Ovary (tissue), 9 donors: ENCODE measurements around the gene KRT4. TPM values are rescaled to one million over a fixed set of nuclear protein-coding genes. Genes with fewer than 3 reads are reported as not detected.

Source experiments
- DNase-seq, 5 donors: peaks; one replicate each; pipeline ENCODE4 v3.0.0-alpha.2; 2019 to 2020
- H3K27ac ChIP-seq, 2 donors: fragments of 200-600 bp; one replicate each; pipeline versions ENCODE4 v1.5.1 to v1.8.0; 2019 to 2022
- H3K27me3 ChIP-seq: fragments of 200-600 bp; one replicate; pipeline ENCODE4 v1.8.0; 2022
- H3K36me3 ChIP-seq: fragments of 200-600 bp; sonication (generic); one replicate; pipeline ENCODE4 v1.5.1; 2019
- H3K4me1 ChIP-seq: one replicate; pipeline ENCODE4 v1.8.1; 2013; ENCODE audit warnings: mild to moderate bottlenecking, moderate library complexity; ENCODE audit not compliant: insufficient read depth
- H3K4me3 ChIP-seq: fragments of 200-600 bp; sonication (generic); one replicate; pipeline ENCODE4 v1.5.1; 2017
- H3K9me3 ChIP-seq, 2 donors: fragments of 200-600 bp in 1 of 2; sonication (generic) in 1 of 2; one replicate each; pipeline versions ENCODE4 v1.5.1 to v1.8.1; 2013 to 2019; ENCODE audit warnings: mild to moderate bottlenecking in 1 of 2, moderate library complexity in 1 of 2
- CTCF ChIP-seq, 3 donors: fragments of 450-650 bp in 2 of 3; fragments of 200-600 bp in 1 of 3; IDR thresholded peaks; one replicate each; pipeline versions ENCODE4 v1.5.1 to v1.8.0; 2016 to 2022; ENCODE audit warnings: antibody characterized with exemption in 3 of 3, mild to moderate bottlenecking in 1 of 3
- EP300 ChIP-seq: sonication (generic); formaldehyde crosslinking; IDR thresholded peaks from one replicate; pipeline ENCODE4 v1.6.1; 2017; ENCODE audit warnings: antibody characterized with exemption
- POLR2A ChIP-seq: fragments of 450-650 bp; IDR thresholded peaks from one replicate; pipeline ENCODE4 v1.6.1; 2017; ENCODE audit warnings: antibody characterized with exemption, mild to moderate bottlenecking, moderate library complexity
- WGBS, 3 donors: extraction: QIAGEN DNeasy Blood & Tissue Kit in 1 of 3; methylation state at CpG; one replicate each; pipeline versions ENCODE4 v1.1.5 to v1.1.7; 2013 to 2017; 5-methylcytosine and 5-hydroxymethylcytosine counted together
- intact Hi-C, 4 donors: fragments of 100-400 bp; cut with DNase I; formaldehyde crosslinking; loops; one replicate each; pipeline versions ENCODE4 v1.11.0 to v1.15.1; 2022 to 2023
- polyA plus RNA-seq, 2 donors: library from polyadenylated mRNA; stranded (reverse); fragments of 200-250 nt in 1 of 2; fragments of 350-450 nt in 1 of 2; fragmentation: Illumina TruSeq in 1 of 2; extraction: RNeasy Lipid Tissue Mini Kit (QIAGEN cat#74804) in 1 of 2; gene quantifications; one replicate each; pipeline ENCODE4 v1.2.3, GENCODE V29; 2013 to 2014
- total RNA-seq, 7 donors: library from RNA; depleted of rRNA in 2 of 7; stranded (reverse); fragments of >200 nt in 2 of 7; fragmentation: NEBNext Ultra II Directional in 3 of 7; extraction: Animal tissue kit (Norgen Biotek cat#: 25700) in 3 of 7; gene quantifications; one replicate each; pipeline versions ENCODE4 v1.1.0 to v1.2.4, GENCODE V29; 2016 to 2023
- donor health status: DM: no; HTN: no; CAD: no; lungs with moderate emphysema.
- donor health status: DM: no; HTN: no; CAD: no.
- donor health status: Bipolar disorder and iron deficiency.
- donor health status: DM: yes; HTN: yes; CAD: no.
- donor health status: DM: no; HTN: no; CAD: no.
- donor health status: DM: yes; HTN: yes; CAD: no.

The KRT4 gene
- total and polyA plus RNA-seq, 9 donors = 0.17 to 0.34 TPM; not detected in 7

GRCh38 chr12:52789637-52790426, 24.1 kb downstream of the KRT4 start:
- no peaks in the 10 kb centered on the region for H3K4me1 ChIP-seq
- WGBS, 3 donors = 12 to 16% (median 14%) methylated on average over 47 to 50 of the region's 50 CpGs
- H3K36me3 ChIP-seq = no peaks in the 10 kb centered on the region
- no peaks in the 10 kb centered on the region for H3K27me3 ChIP-seq
- no peaks in the 10 kb centered on the region for H3K9me3 ChIP-seq
- H3K27ac ChIP-seq = no peak overlapping the region
- no peak for TF ChIP-seq POLR2A
- no peak for TF ChIP-seq EP300
- no peak for TF ChIP-seq CTCF (IDR thresholded peaks at IDR 0.05)
- H3K4me3 ChIP-seq = no peak overlapping the region
- no peak for DNase-seq
- intact Hi-C loops = no loop called here

GRCh38 chr12:52788876-52789636, 24.9 kb downstream of the KRT4 start:
- no peaks in the 10 kb centered on the region for H3K9me3 ChIP-seq
- TF ChIP-seq POLR2A (no peak), CTCF (IDR thresholded peaks at IDR 0.05) (no peak), EP300 (no peak)
- 89 to 93% (median 90%) methylated on average over 11 of the region's 11 CpGs for WGBS, 3 donors
- no peaks in the 10 kb centered on the region for H3K4me1 ChIP-seq
- H3K4me3 ChIP-seq = no peak overlapping the region
- no peaks in the 10 kb centered on the region for H3K36me3 ChIP-seq
- no peak for DNase-seq
- no peak overlapping the region for H3K27ac ChIP-seq
- H3K27me3 ChIP-seq = no peaks in the 10 kb centered on the region
- intact Hi-C loops = no loop called here

GRCh38 chr12:52788192-52788875, 25.6 kb downstream of the KRT4 start:
- Histone ChIP-seq H3K4me3 (no peak overlapping the region), H3K9me3 (no peaks in the 10 kb centered on the region), H3K27me3 (no peaks in the 10 kb centered on the region), H3K36me3 (no peaks in the 10 kb centered on the region), H3K4me1 (no peaks in the 10 kb centered on the region), H3K27ac (no peak overlapping the region)
- no peak for DNase-seq
- TF ChIP-seq POLR2A (no peak), EP300 (no peak), CTCF (IDR thresholded peaks at IDR 0.05) (no peak)
- intact Hi-C loops = no loop called here
- 73 to 79% (median 77%) methylated on average over 6 of the region's 6 CpGs for WGBS, 3 donors

DNA sequence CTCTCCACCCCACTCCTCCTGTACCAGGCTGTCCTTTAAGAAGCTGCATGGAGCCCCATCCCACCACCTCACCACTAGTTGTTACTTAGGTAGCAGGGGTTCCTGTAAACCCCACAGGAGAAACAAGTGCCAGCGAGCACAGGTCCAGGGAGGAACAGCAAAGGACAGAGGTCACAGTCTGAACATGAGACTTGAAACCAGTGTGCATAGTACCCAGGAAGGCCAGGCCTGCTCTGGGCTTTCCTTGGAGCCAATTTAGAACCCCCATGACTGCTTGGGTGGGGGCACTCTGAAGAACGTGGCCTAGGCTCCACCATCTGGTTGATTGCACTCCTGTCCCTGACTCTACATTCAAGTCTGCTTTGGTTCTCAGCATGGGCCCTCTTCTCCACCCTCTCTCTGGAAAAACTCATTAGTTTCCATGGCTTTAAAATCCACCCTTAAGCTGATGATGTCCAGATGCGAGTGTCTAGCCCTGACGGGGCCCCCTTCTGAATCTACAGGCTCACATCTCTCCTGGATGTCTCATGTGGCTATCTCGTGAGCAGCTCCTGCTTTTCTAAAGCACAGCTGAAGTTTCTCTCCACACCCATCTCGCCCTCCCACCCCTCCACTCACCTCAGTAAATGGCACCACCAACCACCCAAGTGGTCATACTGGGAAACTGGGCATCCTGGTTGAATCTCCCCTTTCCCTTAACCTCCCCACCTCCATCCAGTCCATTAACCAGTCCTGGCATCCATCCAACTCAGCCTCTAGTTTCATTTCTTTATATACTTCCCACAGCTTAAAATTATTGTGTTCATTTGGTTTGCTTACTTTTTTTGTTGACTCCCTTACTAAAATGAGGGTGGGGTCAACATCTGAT, 26.4 kb downstream of the KRT4 start:
- intact Hi-C loops = no loop called here
- H3K4me3 ChIP-seq = no peak overlapping the region
- H3K27me3 ChIP-seq = no peaks in the 10 kb centered on the region
- no peak for DNase-seq
- 50 to 62% (median 55%) methylated on average over 6 of the region's 6 CpGs for WGBS, 3 donors
- TF ChIP-seq EP300 = no peak
- no peak for TF ChIP-seq POLR2A
- TF ChIP-seq CTCF (IDR thresholded peaks at IDR 0.05) = no peak
- no peaks in the 10 kb centered on the region for H3K9me3 ChIP-seq
- no peak overlapping the region for H3K27ac ChIP-seq
- H3K4me1 ChIP-seq = no peaks in the 10 kb centered on the region
- H3K36me3 ChIP-seq = no peaks in the 10 kb centered on the region
